PC-9 (cell line): ENCODE measurements around the gene IQCK.

Experiments used
- CTCF ChIP-seq: fragments of 200-600 bp; sonication (generic); conservative IDR thresholded peaks from 2 replicates; pipeline ENCODE4 v1.6.1; 2017; ENCODE audit warnings: mixed run types, antibody characterized with exemption, mild to moderate bottlenecking, moderate library complexity
- EZH2 ChIP-seq: fragments of 200-600 bp; sonication (generic); IDR thresholded peaks from 2 replicates; pipeline ENCODE4 v1.8.0; 2017; ENCODE audit warnings: antibody characterized with exemption, low read depth

- TF ChIP-seq CTCF (no peak), EZH2 (no peak)
These were observed 160.7 kb downstream of the IQCK start for GRCh38 chr16:19878757-19879156.
